Measurements from ENCODE around the gene RSPH3. TPM values are rescaled to one million over a fixed set of nuclear protein-coding genes. Genes with fewer than 3 reads are reported as not detected.
"Not testable (repeated sequence)": the region's sequence is repeated elsewhere in the genome, so short reads cannot be mapped to it uniquely, and the experiment has no call there.

The RSPH3 gene
- total and polyA plus RNA-seq, 7 donors: 6.0 to 13.6 (median 8.1) TPM

- Histone ChIP-seq H3K4me1 (no peaks in the 10 kb centered on the region), H3K27me3 (no peaks in the 10 kb centered on the region), H3K36me3 (peaks cover 0 to 4% (median 0%) of the 10 kb centered on the region in 4 donors), H3K9me3 (no peaks in the 10 kb centered on the region), H3K27ac (no peak overlapping the region), H3K4me3 (no peak overlapping the region)
- TF ChIP-seq CTCF (IDR thresholded peaks at IDR 0.05) (no peak), EP300 (IDR thresholded peaks at IDR 0.05) (no peak), POLR2A (IDR thresholded peaks at IDR 0.05) (no peak), POLR2AphosphoS5 (IDR thresholded peaks at IDR 0.05) (no peak)
- WGBS, 2 donors: 77 to 78% methylated on average over 5 of the region's 5 CpGs
- no peak for DNase-seq
- intact Hi-C loops (cut with DNase I): no loop called here
Observed at GRCh38 chr6:159031846-159032245, 31.8 kb upstream of the RSPH3 start.

GRCh38 chr6:159030168-159030567 lies 30.2 kb upstream of the RSPH3 start:
- H3K4me1 ChIP-seq: no peaks in the 10 kb centered on the region
- no peak overlapping the region for H3K4me3 ChIP-seq
- H3K27ac ChIP-seq: no peak overlapping the region
- H3K36me3 ChIP-seq: no peaks in the 10 kb centered on the region
- 77 to 87% methylated on average over 2 of the region's 2 CpGs for WGBS, 2 donors
- peaks cover 0 to 3% (median under 1%) of the 10 kb centered on the region in 4 donors for H3K9me3 ChIP-seq
- intact Hi-C loops (cut with DNase I): no loop called here
- no peak for DNase-seq
- TF ChIP-seq POLR2A (IDR thresholded peaks at IDR 0.05): no peak
- TF ChIP-seq POLR2AphosphoS5 (IDR thresholded peaks at IDR 0.05): no peak
- TF ChIP-seq CTCF (IDR thresholded peaks at IDR 0.05): no peak
- no peak for TF ChIP-seq EP300 (IDR thresholded peaks at IDR 0.05)
- no peaks in the 10 kb centered on the region for H3K27me3 ChIP-seq

- DNase-seq; intact Hi-C loops (cut with DNase I); H3K27me3 ChIP-seq; H3K36me3 ChIP-seq; H3K9me3 ChIP-seq; H3K27ac ChIP-seq; H3K4me1 ChIP-seq; H3K4me3 ChIP-seq: not testable (repeated sequence)
- 93 to 97% methylated on average over 1 of the region's 1 CpG for WGBS, 2 donors
Observed at GRCh38 chr6:159025224-159025623, 25.2 kb upstream of the RSPH3 start.

- TF ChIP-seq POLR2A (IDR thresholded peaks at IDR 0.05) (no peak), POLR2AphosphoS5 (IDR thresholded peaks at IDR 0.05) (no peak), CTCF (IDR thresholded peaks at IDR 0.05) (no peak), EP300 (IDR thresholded peaks at IDR 0.05) (no peak)
- no peaks in the 10 kb centered on the region for H3K27me3 ChIP-seq
- peaks cover 3 to 8% (median 7%) of the 10 kb centered on the region in 4 donors for H3K9me3 ChIP-seq
- no peaks in the 10 kb centered on the region for H3K4me1 ChIP-seq
- no peak overlapping the region for H3K4me3 ChIP-seq
- H3K36me3 ChIP-seq: no peaks in the 10 kb centered on the region
- DNase-seq: no peak
- H3K27ac ChIP-seq: no peak overlapping the region
- intact Hi-C loops (cut with DNase I): no loop called here
- WGBS, 2 donors: 83% methylated on average over 4 of the region's 4 CpGs
Observed at GRCh38 chr6:159023893-159024292, 23.9 kb upstream of the RSPH3 start.

- intact Hi-C loops (cut with DNase I): no loop called here
- no peak overlapping the region for H3K4me3 ChIP-seq
- H3K36me3 ChIP-seq: no peaks in the 10 kb centered on the region
- H3K27me3 ChIP-seq: no peaks in the 10 kb centered on the region
- 86 to 89% methylated on average over 2 of the region's 2 CpGs for WGBS, 2 donors
- no peaks in the 10 kb centered on the region for H3K4me1 ChIP-seq
- no peak for DNase-seq
- no peak for TF ChIP-seq POLR2AphosphoS5 (IDR thresholded peaks at IDR 0.05)
- TF ChIP-seq POLR2A (IDR thresholded peaks at IDR 0.05): no peak
- TF ChIP-seq EP300 (IDR thresholded peaks at IDR 0.05): no peak
- TF ChIP-seq CTCF (IDR thresholded peaks at IDR 0.05): no peak
- peaks cover 2 to 7% (median 4%) of the 10 kb centered on the region in 4 donors for H3K9me3 ChIP-seq
- no peak overlapping the region for H3K27ac ChIP-seq
Observed at GRCh38 chr6:159020011-159020410, 20.0 kb upstream of the RSPH3 start.
